HepG2 (cell line): Measurements from ENCODE around the gene ARHGAP9. TPM values are rescaled to one million over a fixed set of nuclear protein-coding genes. Genes with fewer than 3 reads are reported as not detected.

Experiments
- AGO1 ChIP-seq: fragments of 200-400 bp; formaldehyde crosslinking; IDR thresholded peaks from 2 replicates; pipeline ENCODE4 v1.6.1; 2017; ENCODE audit warnings: mild to moderate bottlenecking, low read depth, low read length, moderate library complexity; ENCODE audit not compliant: poor library complexity, severe bottlenecking
- CHD2 ChIP-seq: IDR thresholded peaks from 2 replicates; pipeline ENCODE4 v1.6.1; 2011; ENCODE audit warnings: low read depth, low read length, improper control_type of control experiment
- ELK4 ChIP-seq: sonication (generic); formaldehyde crosslinking; IDR thresholded peaks from 2 replicates; pipeline ENCODE4 v1.9.0; 2021; ENCODE audit warnings: missing genetic modification reagents, borderline replicate concordance
- JUN ChIP-seq: sonication (generic); formaldehyde crosslinking; IDR thresholded peaks from 2 replicates; pipeline ENCODE4 v1.4.0; 2020; ENCODE audit warnings: mild to moderate bottlenecking, missing genetic modification reagents
- NONO ChIP-seq, 2 experiments: fragments of 450-650 bp in 1 of 2; sonication (generic) in 1 of 2; formaldehyde crosslinking in 1 of 2; IDR thresholded peaks in 1 of 2; conservative IDR thresholded peaks in 1 of 2; 2 replicates each; pipeline versions ENCODE4 v1.6.1 to v1.8.0; 2017 to 2022; ENCODE audit warnings: mild to moderate bottlenecking in 1 of 2, missing genetic modification reagents in 1 of 2, moderate library complexity in 1 of 2
- NR3C1 ChIP-seq: sonication (generic); formaldehyde crosslinking; IDR thresholded peaks from 2 replicates; pipeline ENCODE4 v1.4.0; 2020; ENCODE audit warnings: missing genetic modification reagents
- POLR2AphosphoS2 ChIP-seq: IDR thresholded peaks from 2 replicates; pipeline ENCODE4 v1.6.1; 2011; ENCODE audit warnings: low read depth, low read length, improper control_type of control experiment
- RFXANK ChIP-seq: IDR thresholded peaks from 2 replicates; pipeline ENCODE4 v1.6.1; 2016
- SETDB1 ChIP-seq: sonication (generic); formaldehyde crosslinking; IDR thresholded peaks from 2 replicates; pipeline ENCODE4 v1.5.1; 2020; ENCODE audit warnings: missing genetic modification reagents, mild to moderate bottlenecking, borderline replicate concordance
- STAG1 ChIP-seq: sonication (generic); formaldehyde crosslinking; IDR thresholded peaks from 2 replicates; pipeline ENCODE4 v1.4.0; 2020; ENCODE audit warnings: missing genetic modification reagents
- TEAD3 ChIP-seq: optimal IDR thresholded peaks from 2 replicates; pipeline ENCODE3; 2016; ENCODE audit warnings: borderline replicate concordance
- ZBTB1 ChIP-seq: sonication (generic); formaldehyde crosslinking; IDR thresholded peaks from 2 replicates; pipeline ENCODE4 v1.4.0; 2020; ENCODE audit warnings: missing genetic modification reagents, borderline replicate concordance
- ZBTB42 ChIP-seq: sonication (generic); formaldehyde crosslinking; IDR thresholded peaks from 2 replicates; pipeline ENCODE4 v1.5.0; 2020; ENCODE audit warnings: mild to moderate bottlenecking, missing genetic modification reagents
- ZNF781 ChIP-seq: sonication (generic); formaldehyde crosslinking; IDR thresholded peaks from 2 replicates; pipeline ENCODE4 v1.5.1; 2020; ENCODE audit warnings: borderline replicate concordance, mild to moderate bottlenecking, missing genetic modification reagents; ENCODE audit errors: not compliant biosample characterization
- ZSCAN30 ChIP-seq: sonication (generic); formaldehyde crosslinking; IDR thresholded peaks from 2 replicates; pipeline ENCODE4 v1.5.0; 2020; ENCODE audit warnings: mild to moderate bottlenecking, missing genetic modification reagents
- polyA plus RNA-seq, 8 experiments: library from polyadenylated mRNA; depleted of rRNA in 3 of 8; stranded (reverse) in 7 of 8; unstranded in 1 of 8; fragments of >200 nt; fragmentation: Illumina TruSeq in 4 of 8; extraction: Trizol in 4 of 8; gene quantifications; 2 replicates each; pipeline versions ENCODE4 v1.2.1 to v1.2.3, GENCODE V29; 2011 to 2016; ENCODE audit warnings: low read depth in 4 of 8, missing spikeins in 1 of 8, mixed read lengths in 1 of 8; ENCODE audit not compliant: insufficient read depth in 1 of 8
- total RNA-seq, 5 experiments: library from RNA; depleted of rRNA; stranded (reverse); fragments of >200 nt; fragmentation: Illumina TruSeq; extraction: Trizol; gene quantifications; 2 replicates each; pipeline ENCODE4 v1.2.3, GENCODE V29; 2016; ENCODE audit warnings: low read depth in 1 of 5
- TF ChIP-seq, protein P1 (sequence below): fragments of 450-650 bp; IDR thresholded peaks from 2 replicates; pipeline ENCODE4 v1.6.1; 2016
- TF ChIP-seq, protein P2 (sequence below): sonication (generic); formaldehyde crosslinking; conservative IDR thresholded peaks from 2 replicates; pipeline ENCODE4 v1.8.1; 2023; ENCODE audit warnings: missing genetic modification reagents
- TF ChIP-seq, protein P3 (sequence below): sonication (generic); formaldehyde crosslinking; conservative IDR thresholded peaks from 2 replicates; pipeline ENCODE4 v1.4.0; 2020; ENCODE audit warnings: missing genetic modification reagents
- TF ChIP-seq, protein P4 (sequence below): sonication (generic); formaldehyde crosslinking; IDR thresholded peaks from 2 replicates; pipeline ENCODE4 v1.4.0; 2020; ENCODE audit warnings: missing genetic modification reagents

ARHGAP9 gene
- total and polyA plus RNA-seq, 2 of the 13 experiments (the other 11 are each of a cell fraction or from before 2014, with no cell fraction given), result 0.18 to 1.2 TPM

GRCh38 chr12:57522887-57523705 lies 43.4 kb upstream of the ARHGAP9 start (continued):
- TF ChIP-seq RFXANK, result no peak
- no peak for TF ChIP-seq TEAD3
- no peak for TF ChIP-seq JUN (CRISPR knock-in tag)
- TF ChIP-seq, protein P1, sequence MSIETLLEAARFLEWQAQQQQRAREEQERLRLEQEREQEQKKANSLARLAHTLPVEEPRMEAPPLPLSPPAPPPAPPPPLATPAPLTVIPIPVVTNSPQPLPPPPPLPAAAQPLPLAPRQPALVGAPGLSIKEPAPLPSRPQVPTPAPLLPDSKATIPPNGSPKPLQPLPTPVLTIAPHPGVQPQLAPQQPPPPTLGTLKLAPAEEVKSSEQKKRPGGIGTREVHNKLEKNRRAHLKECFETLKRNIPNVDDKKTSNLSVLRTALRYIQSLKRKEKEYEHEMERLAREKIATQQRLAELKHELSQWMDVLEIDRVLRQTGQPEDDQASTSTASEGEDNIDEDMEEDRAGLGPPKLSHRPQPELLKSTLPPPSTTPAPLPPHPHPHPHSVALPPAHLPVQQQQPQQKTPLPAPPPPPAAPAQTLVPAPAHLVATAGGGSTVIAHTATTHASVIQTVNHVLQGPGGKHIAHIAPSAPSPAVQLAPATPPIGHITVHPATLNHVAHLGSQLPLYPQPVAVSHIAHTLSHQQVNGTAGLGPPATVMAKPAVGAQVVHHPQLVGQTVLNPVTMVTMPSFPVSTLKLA, result no peak
- TF ChIP-seq STAG1 (CRISPR knock-in tag), result no peak
- TF ChIP-seq, protein P2, sequence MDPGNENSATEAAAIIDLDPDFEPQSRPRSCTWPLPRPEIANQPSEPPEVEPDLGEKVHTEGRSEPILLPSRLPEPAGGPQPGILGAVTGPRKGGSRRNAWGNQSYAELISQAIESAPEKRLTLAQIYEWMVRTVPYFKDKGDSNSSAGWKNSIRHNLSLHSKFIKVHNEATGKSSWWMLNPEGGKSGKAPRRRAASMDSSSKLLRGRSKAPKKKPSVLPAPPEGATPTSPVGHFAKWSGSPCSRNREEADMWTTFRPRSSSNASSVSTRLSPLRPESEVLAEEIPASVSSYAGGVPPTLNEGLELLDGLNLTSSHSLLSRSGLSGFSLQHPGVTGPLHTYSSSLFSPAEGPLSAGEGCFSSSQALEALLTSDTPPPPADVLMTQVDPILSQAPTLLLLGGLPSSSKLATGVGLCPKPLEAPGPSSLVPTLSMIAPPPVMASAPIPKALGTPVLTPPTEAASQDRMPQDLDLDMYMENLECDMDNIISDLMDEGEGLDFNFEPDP (CRISPR knock-in tag), result 0 out of 2 replicates have a peak, but pooled peaks have one; percentile 32
- TF ChIP-seq SETDB1 (CRISPR knock-in tag), result no peak
- no peak for TF ChIP-seq NR3C1 (CRISPR knock-in tag)
- TF ChIP-seq, protein P3, sequence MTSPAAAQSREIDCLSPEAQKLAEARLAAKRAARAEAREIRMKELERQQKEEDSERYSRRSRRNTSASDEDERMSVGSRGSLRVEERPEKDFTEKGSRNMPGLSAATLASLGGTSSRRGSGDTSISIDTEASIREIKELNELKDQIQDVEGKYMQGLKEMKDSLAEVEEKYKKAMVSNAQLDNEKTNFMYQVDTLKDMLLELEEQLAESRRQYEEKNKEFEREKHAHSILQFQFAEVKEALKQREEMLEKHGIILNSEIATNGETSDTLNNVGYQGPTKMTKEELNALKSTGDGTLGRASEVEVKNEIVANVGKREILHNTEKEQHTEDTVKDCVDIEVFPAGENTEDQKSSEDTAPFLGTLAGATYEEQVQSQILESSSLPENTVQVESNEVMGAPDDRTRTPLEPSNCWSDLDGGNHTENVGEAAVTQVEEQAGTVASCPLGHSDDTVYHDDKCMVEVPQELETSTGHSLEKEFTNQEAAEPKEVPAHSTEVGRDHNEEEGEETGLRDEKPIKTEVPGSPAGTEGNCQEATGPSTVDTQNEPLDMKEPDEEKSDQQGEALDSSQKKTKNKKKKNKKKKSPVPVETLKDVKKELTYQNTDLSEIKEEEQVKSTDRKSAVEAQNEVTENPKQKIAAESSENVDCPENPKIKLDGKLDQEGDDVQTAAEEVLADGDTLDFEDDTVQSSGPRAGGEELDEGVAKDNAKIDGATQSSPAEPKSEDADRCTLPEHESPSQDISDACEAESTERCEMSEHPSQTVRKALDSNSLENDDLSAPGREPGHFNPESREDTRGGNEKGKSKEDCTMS, result no peak
- TF ChIP-seq POLR2AphosphoS2, result no peak
- TF ChIP-seq AGO1, result no peak
- TF ChIP-seq, protein P4, sequence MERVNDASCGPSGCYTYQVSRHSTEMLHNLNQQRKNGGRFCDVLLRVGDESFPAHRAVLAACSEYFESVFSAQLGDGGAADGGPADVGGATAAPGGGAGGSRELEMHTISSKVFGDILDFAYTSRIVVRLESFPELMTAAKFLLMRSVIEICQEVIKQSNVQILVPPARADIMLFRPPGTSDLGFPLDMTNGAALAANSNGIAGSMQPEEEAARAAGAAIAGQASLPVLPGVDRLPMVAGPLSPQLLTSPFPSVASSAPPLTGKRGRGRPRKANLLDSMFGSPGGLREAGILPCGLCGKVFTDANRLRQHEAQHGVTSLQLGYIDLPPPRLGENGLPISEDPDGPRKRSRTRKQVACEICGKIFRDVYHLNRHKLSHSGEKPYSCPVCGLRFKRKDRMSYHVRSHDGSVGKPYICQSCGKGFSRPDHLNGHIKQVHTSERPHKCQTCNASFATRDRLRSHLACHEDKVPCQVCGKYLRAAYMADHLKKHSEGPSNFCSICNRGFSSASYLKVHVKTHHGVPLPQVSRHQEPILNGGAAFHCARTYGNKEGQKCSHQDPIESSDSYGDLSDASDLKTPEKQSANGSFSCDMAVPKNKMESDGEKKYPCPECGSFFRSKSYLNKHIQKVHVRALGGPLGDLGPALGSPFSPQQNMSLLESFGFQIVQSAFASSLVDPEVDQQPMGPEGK (CRISPR knock-in tag), result 0 out of 2 replicates have a peak, but pooled peaks have one; percentile 14
- no peak for TF ChIP-seq NONO (IDR thresholded peaks at IDR 0.05)
- TF ChIP-seq NONO (CRISPR knock-in tag; conservative IDR thresholded peaks at IDR 0.05), result no peak
- TF ChIP-seq ZBTB42 (CRISPR knock-in tag), result no peak
- TF ChIP-seq ZNF781 (CRISPR knock-in tag), result no peak
- TF ChIP-seq ZSCAN30 (CRISPR knock-in tag), result no peak
- no peak for TF ChIP-seq CHD2
- TF ChIP-seq ZBTB1 (CRISPR knock-in tag), result no peak
- TF ChIP-seq ELK4, result no peak
